ENCODE measurements around the gene TNFSF8.

The TNFSF8 gene

GRCh38 chr9:114869845-114870244 is 60.5 kb downstream of the TNFSF8 start:
- no peak for DNase-seq (ENCODE audit: low read depth in 2 of 2)

GRCh38 chr9:114869378-114869777 is 61.0 kb downstream of the TNFSF8 start:
- DNase-seq (ENCODE audit: low read depth in 2 of 2): no peak

- DNase-seq (ENCODE audit: low read depth in 2 of 2): no peak
Measured at GRCh38 chr9:114867327-114867726, 63.1 kb downstream of the TNFSF8 start.

GRCh38 chr9:114864471-114864870 is 65.9 kb downstream of the TNFSF8 start:
- DNase-seq (ENCODE audit: low read depth in 2 of 2): no peak

GRCh38 chr9:114861922-114862605 is 68.3 kb downstream of the TNFSF8 start:
- DNase-seq (ENCODE audit: low read depth in 2 of 2): no peak

- DNase-seq (ENCODE audit: low read depth in 2 of 2): no peak
Measured at GRCh38 chr9:114861273-114861672, 69.1 kb downstream of the TNFSF8 start.

GRCh38 chr9:114860187-114860586 is 70.2 kb downstream of the TNFSF8 start:
- DNase-seq (ENCODE audit: low read depth in 2 of 2): no peak

- DNase-seq (ENCODE audit: low read depth in 2 of 2): no peak
Measured at GRCh38 chr9:114856942-114857315, 73.5 kb downstream of the TNFSF8 start.

GRCh38 chr9:114856215-114856941 is 74.0 kb downstream of the TNFSF8 start:
- no peak for DNase-seq (ENCODE audit: low read depth in 2 of 2)

- DNase-seq (ENCODE audit: low read depth in 2 of 2): no peak
Measured at GRCh38 chr9:114855488-114855887, 74.9 kb downstream of the TNFSF8 start.

- DNase-seq (ENCODE audit: low read depth in 2 of 2): no peak
Measured at GRCh38 chr9:114854736-114855355, 75.5 kb downstream of the TNFSF8 start.

- no peak for DNase-seq (ENCODE audit: low read depth in 2 of 2)
Measured at GRCh38 chr9:114853071-114853855, 77.1 kb downstream of the TNFSF8 start.

- DNase-seq (ENCODE audit: low read depth in 2 of 2): no peak
Measured at GRCh38 chr9:114852050-114852594, 78.3 kb downstream of the TNFSF8 start.

GRCh38 chr9:114851306-114851705 is 79.1 kb downstream of the TNFSF8 start:
- no peak for DNase-seq (ENCODE audit: low read depth in 2 of 2)
